IMR-90 (cell line): Measurements from ENCODE around the gene DICER1. TPM values are rescaled to one million over a fixed set of nuclear protein-coding genes. Genes with fewer than 3 reads are reported as not detected.

ENCODE experiments used
- ATAC-seq: fragments of 200-7000 bp; cut with Tn5 transposase; 2 replicates; pipeline ENCODE4 v1.9.1; 2020; ENCODE audit warnings: low read depth, mild to moderate bottlenecking, moderate library complexity
- BruUV-seq: library from RNA; stranded (reverse); fragments of 400-500 nt; replicated peaks from 2 replicates; lab custom pipeline; 2021; lab: Mats Ljungman, UMichigan
- CTCF ChIA-PET: fragments of 300-600 bp; formaldehyde crosslinking; extraction: SDS; loops from one replicate; lab custom pipeline; 2021; ENCODE audit warnings: antibody characterized with exemption; lab: Yijun Ruan, JAX
- POLR2A ChIA-PET: fragments of 300-600 bp; sonication (Branson Sonifier 250); formaldehyde crosslinking; loops from one replicate; lab custom pipeline; 2022; ENCODE audit warnings: antibody characterized with exemption; ENCODE audit not compliant: unreplicated experiment; lab: Charles Lee
- DNase-seq: peaks from one replicate; pipeline ENCODE4 v3.0.0; 2013
- H2AFZ ChIP-seq: replicated peaks from 2 replicates; pipeline ENCODE3; 2013; ENCODE audit warnings: low read length, mild to moderate bottlenecking; ENCODE audit not compliant: poor library complexity
- H2AK5ac ChIP-seq: 2 replicates; pipeline ENCODE4 v1.6.1; 2013; ENCODE audit warnings: low read depth, low read length, inconsistent platforms
- H2AK9ac ChIP-seq: replicated peaks from 2 replicates; pipeline ENCODE3; 2013; ENCODE audit warnings: mild to moderate bottlenecking, low read depth, low read length, moderate library complexity; ENCODE audit not compliant: poor library complexity
- H2BK120ac ChIP-seq: 2 replicates; pipeline ENCODE4 v1.6.1; 2013; ENCODE audit warnings: low read depth, low read length, inconsistent platforms
- H2BK15ac ChIP-seq: 3 replicates; pipeline ENCODE4 v1.6.1; 2013; ENCODE audit warnings: low read depth, low read length, inconsistent platforms
- H2BK20ac ChIP-seq: 2 replicates; pipeline ENCODE4 v1.6.1; 2013; ENCODE audit warnings: low read depth, mild to moderate bottlenecking, inconsistent platforms, low read length, moderate library complexity
- H2BK5ac ChIP-seq: 2 replicates; pipeline ENCODE4 v1.6.1; 2013; ENCODE audit warnings: mild to moderate bottlenecking, low read depth, low read length, inconsistent platforms; ENCODE audit not compliant: poor library complexity, severe bottlenecking
- H3K14ac ChIP-seq: replicated peaks from 2 replicates; pipeline ENCODE4 v1.6.1; 2013; ENCODE audit warnings: low read depth, low read length, inconsistent platforms
- H3K18ac ChIP-seq: 2 replicates; pipeline ENCODE4 v1.6.1; 2013; ENCODE audit warnings: low read depth, low read length, control low read depth
- H3K23ac ChIP-seq: 2 replicates; pipeline ENCODE4 v1.6.1; 2013; ENCODE audit warnings: low read depth, low read length, inconsistent platforms
- H3K27ac ChIP-seq: 2 replicates; pipeline ENCODE4 v1.5.1; 2013; ENCODE audit warnings: mild to moderate bottlenecking, control low read depth, low read length; ENCODE audit not compliant: insufficient read depth
- H3K27me3 ChIP-seq: 2 replicates; pipeline ENCODE4 v1.6.1; 2013; ENCODE audit warnings: low read length; ENCODE audit not compliant: control insufficient read depth, insufficient read depth
- H3K36me3 ChIP-seq: 2 replicates; pipeline ENCODE4 v1.6.1; 2013; ENCODE audit warnings: low read length, mixed read lengths; ENCODE audit not compliant: control insufficient read depth, insufficient read depth
- H3K4ac ChIP-seq: 2 replicates; pipeline ENCODE4 v1.6.1; 2013; ENCODE audit warnings: low read depth, low read length, inconsistent platforms
- H3K4me1 ChIP-seq: 2 replicates; pipeline ENCODE4 v1.6.1; 2013; ENCODE audit warnings: low read length, mixed read lengths; ENCODE audit not compliant: control insufficient read depth, insufficient read depth
- H3K4me2 ChIP-seq: 2 replicates; pipeline ENCODE4 v1.6.1; 2013; ENCODE audit warnings: low read depth, mild to moderate bottlenecking, control low read depth, low read length, moderate library complexity
- H3K4me3 ChIP-seq: 2 replicates; pipeline ENCODE4 v1.5.1; 2013; ENCODE audit warnings: low read depth, mild to moderate bottlenecking, control low read depth, low read length, moderate library complexity; ENCODE audit not compliant: insufficient read depth
- H3K56ac ChIP-seq: 2 replicates; pipeline ENCODE4 v1.6.1; 2013; ENCODE audit warnings: low read length, inconsistent platforms; ENCODE audit not compliant: insufficient read depth; ENCODE audit errors: extremely low read depth
- H3K79me1 ChIP-seq, 2 experiments: 2 replicates each; pipeline ENCODE4 v1.6.1; 2013; ENCODE audit warnings: low read length in 2 of 2, inconsistent platforms in 1 of 2, low read depth in 1 of 2
- H3K9ac ChIP-seq: 2 replicates; pipeline ENCODE4 v1.6.1; 2013; ENCODE audit warnings: low read depth, low read length, control low read depth
- H3K9me1 ChIP-seq: 2 replicates; pipeline ENCODE4 v1.6.1; 2013; ENCODE audit warnings: low read length, inconsistent platforms; ENCODE audit not compliant: insufficient read depth
- H3K9me3 ChIP-seq: 2 replicates; pipeline ENCODE4 v1.6.1; 2013; ENCODE audit warnings: low read length; ENCODE audit not compliant: control insufficient read depth, insufficient read depth
- H4K20me1 ChIP-seq: 2 replicates; pipeline ENCODE4 v1.6.1; 2013; ENCODE audit warnings: low read length, inconsistent platforms; ENCODE audit not compliant: insufficient read depth
- H4K5ac ChIP-seq: 2 replicates; pipeline ENCODE4 v1.6.1; 2013; ENCODE audit warnings: mild to moderate bottlenecking, low read depth, low read length, control low read depth
- H4K8ac ChIP-seq, 2 experiments: 2 replicates each; pipeline ENCODE4 v1.6.1; 2013; ENCODE audit warnings: low read depth in 2 of 2, low read length in 2 of 2, control low read depth in 1 of 2, inconsistent platforms in 1 of 2
- H4K91ac ChIP-seq: 2 replicates; pipeline ENCODE4 v1.6.1; 2013; ENCODE audit warnings: low read depth, low read length, inconsistent platforms; ENCODE audit not compliant: insufficient read depth
- BHLHE40 ChIP-seq: fragments of 150-350 bp; IDR thresholded peaks from 2 replicates; pipeline ENCODE4 v1.6.1; 2016; ENCODE audit warnings: mild to moderate bottlenecking, low read depth, low read length
- CEBPB ChIP-seq: IDR thresholded peaks from 2 replicates; pipeline ENCODE4 v1.6.1; 2012; ENCODE audit warnings: low read depth, low read length, improper control_type of control experiment
- CHD1 ChIP-seq: IDR thresholded peaks from 2 replicates; pipeline ENCODE4 v1.6.1; 2012; ENCODE audit warnings: low read depth, low read length, improper control_type of control experiment
- FOS ChIP-seq: fragments of 150-350 bp; IDR thresholded peaks from 2 replicates; pipeline ENCODE4 v1.6.1; 2016; ENCODE audit warnings: low read depth, low read length
- MAFK ChIP-seq: IDR thresholded peaks from 2 replicates; pipeline ENCODE4 v1.6.1; 2012; ENCODE audit warnings: low read depth, low read length, improper control_type of control experiment
- MXI1 ChIP-seq: IDR thresholded peaks from 2 replicates; pipeline ENCODE4 v1.6.1; 2012; ENCODE audit warnings: low read depth, mild to moderate bottlenecking, low read length, moderate library complexity, borderline replicate concordance
- NFE2L2 ChIP-seq: fragments of 150-350 bp; IDR thresholded peaks from 2 replicates; pipeline ENCODE4 v1.6.1; 2016; ENCODE audit warnings: low read depth, mild to moderate bottlenecking, low read length
- POLR2A ChIP-seq: IDR thresholded peaks from 2 replicates; pipeline ENCODE4 v1.6.1; 2012; ENCODE audit warnings: mild to moderate bottlenecking, low read depth, low read length
- RAD21 ChIP-seq: IDR thresholded peaks from 2 replicates; pipeline ENCODE4 v1.6.1; 2012; ENCODE audit warnings: low read length, improper control_type of control experiment
- RCOR1 ChIP-seq: IDR thresholded peaks from 2 replicates; pipeline ENCODE4 v1.6.1; 2012; ENCODE audit warnings: mild to moderate bottlenecking, low read length, improper control_type of control experiment; ENCODE audit not compliant: insufficient replicate concordance
- RFX5 ChIP-seq: IDR thresholded peaks from 2 replicates; pipeline ENCODE4 v1.8.0; 2012; ENCODE audit warnings: low read depth, mild to moderate bottlenecking, low read length, moderate library complexity
- SMC3 ChIP-seq: fragments of 150-350 bp; IDR thresholded peaks from 2 replicates; pipeline ENCODE4 v1.6.1; 2016; ENCODE audit warnings: low read depth, mild to moderate bottlenecking, antibody characterized with exemption, low read length, moderate library complexity
- WGBS, 2 experiments: methylation state at CpG; one replicate each; pipeline versions ENCODE4 v1.1.5 to v1.1.7; 2013; ENCODE audit warnings: missing lambda C conversion rate in 2 of 2; ENCODE audit not compliant: insufficient read length in 1 of 2; ENCODE audit errors: extremely low coverage in 2 of 2; 5-methylcytosine and 5-hydroxymethylcytosine counted together
- dilution Hi-C: fragments of 300-500 bp; cut with HindIII; formaldehyde crosslinking; loops from one replicate; pipeline ENCODE4 v1.14.3; 2018; ENCODE audit warnings: low sequenced_read_pairs; ENCODE audit not compliant: unreplicated experiment
- in situ Hi-C: fragments of 300-500 bp; cut with MboI; formaldehyde crosslinking; loops from 3 replicates; pipeline ENCODE4 v1.14.3; 2019; ENCODE audit warnings: low sequenced_read_pairs, inconsistent platforms, mixed read lengths
- intact Hi-C: fragments of 100-400 bp; cut with micrococcal nuclease; formaldehyde crosslinking; loops from 2 replicates; pipeline ENCODE4 v1.10.0; 2022
- polyA plus RNA-seq, 3 experiments: library from polyadenylated mRNA; depleted of rRNA; stranded (reverse); fragments of >200 nt; gene quantifications; 2 replicates each; pipeline ENCODE4 v1.2.3, GENCODE V29; 2012; ENCODE audit warnings: low replicate concordance in 1 of 3
- total RNA-seq: library from RNA; depleted of rRNA; stranded (reverse); fragments of >200 nt; gene quantifications from 2 replicates; pipeline ENCODE4 v1.2.3, GENCODE V29; 2012
- TF ChIP-seq, protein P1 (sequence below): fragments of 150-350 bp; IDR thresholded peaks from 2 replicates; pipeline ENCODE4 v1.6.1; 2017; ENCODE audit warnings: mild to moderate bottlenecking, antibody characterized with exemption, low read length, low read depth
- TF ChIP-seq, protein P2 (sequence below): conservative IDR thresholded peaks from 2 replicates; pipeline ENCODE4 v1.5.1; 2012; ENCODE audit warnings: mild to moderate bottlenecking, low read depth, low read length, improper control_type of control experiment
- TF ChIP-seq, protein P3 (sequence below): fragments of 150-350 bp; IDR thresholded peaks from 2 replicates; pipeline ENCODE4 v1.6.1; 2016; ENCODE audit warnings: low read depth, mild to moderate bottlenecking, low read length, moderate library complexity, borderline replicate concordance

DICER1 gene
- total and polyA plus RNA-seq, 2 of the 4 experiments (the other 2 are of a cell fraction) = 9.7 to 49.5 TPM

DNA sequence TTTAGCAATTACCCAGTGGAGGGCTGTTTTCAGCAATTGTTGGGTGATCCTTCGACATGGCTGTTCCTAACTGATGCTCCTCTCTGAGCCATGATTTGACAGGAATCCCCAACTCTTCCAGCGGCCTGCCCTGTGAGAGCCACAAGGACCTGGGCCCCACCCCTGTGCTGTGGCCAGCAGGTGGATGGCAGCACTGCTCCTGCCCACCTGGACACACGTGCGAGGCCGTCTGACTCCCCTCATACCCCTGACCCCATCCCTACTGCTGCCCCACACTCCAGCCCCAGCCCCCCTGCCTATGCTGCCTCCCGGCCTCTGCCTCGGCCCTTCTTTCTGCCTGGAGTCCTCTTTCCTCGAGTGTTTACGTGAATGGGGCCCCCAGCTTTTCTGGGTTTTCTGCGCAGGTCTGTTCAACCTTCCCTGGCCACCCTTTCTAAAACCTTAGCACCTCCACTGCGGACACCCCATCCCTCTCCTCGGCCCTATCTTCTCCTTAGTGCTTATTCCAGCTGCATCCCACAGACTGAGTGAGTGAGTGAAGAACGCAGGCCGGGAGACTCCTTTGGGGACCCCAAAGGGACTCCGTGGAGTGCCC, 111.4 kb downstream of the DICER1 start:
- TF ChIP-seq CHD1 (no peak), POLR2A (no peak), SMC3 (no peak), FOS (no peak), RCOR1 (no peak), NFE2L2 (no peak), RFX5 (no peak), MAFK (no peak), MXI1 (no peak), CEBPB (no peak), RAD21 (no peak), BHLHE40 (no peak)
- TF ChIP-seq, protein P1, sequence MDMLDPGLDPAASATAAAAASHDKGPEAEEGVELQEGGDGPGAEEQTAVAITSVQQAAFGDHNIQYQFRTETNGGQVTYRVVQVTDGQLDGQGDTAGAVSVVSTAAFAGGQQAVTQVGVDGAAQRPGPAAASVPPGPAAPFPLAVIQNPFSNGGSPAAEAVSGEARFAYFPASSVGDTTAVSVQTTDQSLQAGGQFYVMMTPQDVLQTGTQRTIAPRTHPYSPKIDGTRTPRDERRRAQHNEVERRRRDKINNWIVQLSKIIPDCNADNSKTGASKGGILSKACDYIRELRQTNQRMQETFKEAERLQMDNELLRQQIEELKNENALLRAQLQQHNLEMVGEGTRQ = no peak
- TF ChIP-seq, protein P2, sequence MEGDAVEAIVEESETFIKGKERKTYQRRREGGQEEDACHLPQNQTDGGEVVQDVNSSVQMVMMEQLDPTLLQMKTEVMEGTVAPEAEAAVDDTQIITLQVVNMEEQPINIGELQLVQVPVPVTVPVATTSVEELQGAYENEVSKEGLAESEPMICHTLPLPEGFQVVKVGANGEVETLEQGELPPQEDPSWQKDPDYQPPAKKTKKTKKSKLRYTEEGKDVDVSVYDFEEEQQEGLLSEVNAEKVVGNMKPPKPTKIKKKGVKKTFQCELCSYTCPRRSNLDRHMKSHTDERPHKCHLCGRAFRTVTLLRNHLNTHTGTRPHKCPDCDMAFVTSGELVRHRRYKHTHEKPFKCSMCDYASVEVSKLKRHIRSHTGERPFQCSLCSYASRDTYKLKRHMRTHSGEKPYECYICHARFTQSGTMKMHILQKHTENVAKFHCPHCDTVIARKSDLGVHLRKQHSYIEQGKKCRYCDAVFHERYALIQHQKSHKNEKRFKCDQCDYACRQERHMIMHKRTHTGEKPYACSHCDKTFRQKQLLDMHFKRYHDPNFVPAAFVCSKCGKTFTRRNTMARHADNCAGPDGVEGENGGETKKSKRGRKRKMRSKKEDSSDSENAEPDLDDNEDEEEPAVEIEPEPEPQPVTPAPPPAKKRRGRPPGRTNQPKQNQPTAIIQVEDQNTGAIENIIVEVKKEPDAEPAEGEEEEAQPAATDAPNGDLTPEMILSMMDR = no peak
- TF ChIP-seq, protein P3, sequence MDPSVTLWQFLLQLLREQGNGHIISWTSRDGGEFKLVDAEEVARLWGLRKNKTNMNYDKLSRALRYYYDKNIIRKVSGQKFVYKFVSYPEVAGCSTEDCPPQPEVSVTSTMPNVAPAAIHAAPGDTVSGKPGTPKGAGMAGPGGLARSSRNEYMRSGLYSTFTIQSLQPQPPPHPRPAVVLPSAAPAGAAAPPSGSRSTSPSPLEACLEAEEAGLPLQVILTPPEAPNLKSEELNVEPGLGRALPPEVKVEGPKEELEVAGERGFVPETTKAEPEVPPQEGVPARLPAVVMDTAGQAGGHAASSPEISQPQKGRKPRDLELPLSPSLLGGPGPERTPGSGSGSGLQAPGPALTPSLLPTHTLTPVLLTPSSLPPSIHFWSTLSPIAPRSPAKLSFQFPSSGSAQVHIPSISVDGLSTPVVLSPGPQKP = no peak
- Histone ChIP-seq H3K23ac (no peak overlapping the region), H2BK120ac (no peak overlapping the region), H3K79me1 (no peaks in the 10 kb centered on the region), H2AFZ (no peak overlapping the region), H3K27ac (no peak overlapping the region; the same call in 1 of the 2 replicates), H4K20me1 (no peaks in the 10 kb centered on the region), H3K18ac (no peak overlapping the region; the same call in 1 of the 2 replicates), H3K4me3 (no peak overlapping the region), H3K4ac (peak overlapping the region; percentile 18; the same call in 1 of the 2 replicates), H3K9ac (no peak overlapping the region), H3K27me3 (peaks cover 5% of the 10 kb centered on the region; the same call in 1 of the 2 replicates), H3K56ac (no peak overlapping the region), H4K8ac (0 out of 4 replicates have a peak overlapping the region, but pooled peaks of 1 of the 2 experiments have one; percentile 11), H2BK20ac (peak overlapping the region; percentile 17; the same call in 1 of the 2 replicates), H3K14ac (no peak overlapping the region), H4K5ac (peak overlapping the region; percentile 9; the same call in 1 of the 2 replicates), H4K91ac (peak overlapping the region; percentile 15; the same call in 1 of the 2 replicates), H2AK5ac (peak overlapping the region; percentile 13; the same call in 1 of the 2 replicates), H3K9me3 (no peaks in the 10 kb centered on the region), H2BK5ac (no peak overlapping the region), H3K4me2 (no peak overlapping the region), H2AK9ac (no peak overlapping the region), H3K36me3 (no peaks in the 10 kb centered on the region), H3K9me1 (no peaks in the 10 kb centered on the region), H3K4me1 (peaks cover 18% of the 10 kb centered on the region), H2BK15ac (no peak overlapping the region; the same call in 2 of the 3 replicates)
- no TSS peak for BruUV-seq
- in situ Hi-C loops = no loop called here
- 77% methylated on average over 7 of the region's 15 CpGs; no CpG with 5 or more reads in 1 of the 2 experiments for WGBS, 2 experiments
- ChIA-PET CTCF (no interaction called here), POLR2A (no interaction called here)
- dilution Hi-C loops = no loop called here
- no peak for DNase-seq
- intact Hi-C loops = no loop called here
- ATAC-seq = no peak
